Gastroesophageal sphincter (tissue), 4 donors: ENCODE measurements around the gene ARFGEF3. TPM values are rescaled to one million over a fixed set of nuclear protein-coding genes. Genes with fewer than 3 reads are reported as not detected.

ENCODE experiments used
- ATAC-seq: fragments of 150-250 bp; one replicate; pipeline ENCODE4 v1.9.1; 2016; ENCODE audit warnings: mild to moderate bottlenecking, moderate library complexity
- H3K27ac ChIP-seq, 4 donors: fragments of 200-600 bp; sonication (generic) in 3 of 4; 1 replicate in 3 of 4; 2 replicates in 1 of 4; pipeline ENCODE4 v1.5.1; 2016 to 2019
- H3K27me3 ChIP-seq: fragments of 200-600 bp; sonication (generic); one replicate; pipeline ENCODE4 v1.5.1; 2019
- H3K36me3 ChIP-seq, 2 donors: fragments of 200-600 bp; sonication (generic); one replicate each; pipeline ENCODE4 v1.5.1; 2019; ENCODE audit warnings: control low read depth in 1 of 2
- H3K4me1 ChIP-seq, 3 donors: fragments of 200-600 bp; sonication (generic); 1 replicate in 2 of 3; 2 replicates in 1 of 3; pipeline ENCODE4 v1.5.1; 2016 to 2019; ENCODE audit warnings: control low read depth in 2 of 3
- H3K4me3 ChIP-seq, 2 donors: fragments of 200-600 bp; sonication (generic); one replicate each; pipeline ENCODE4 v1.5.1; 2019; ENCODE audit warnings: mild to moderate bottlenecking in 1 of 2, moderate library complexity in 1 of 2
- H3K9me3 ChIP-seq, 3 donors: fragments of 200-600 bp; sonication (generic); one replicate each; pipeline ENCODE4 v1.5.1; 2017 to 2019; ENCODE audit warnings: control low read depth in 2 of 3
- EP300 ChIP-seq: sonication (generic); formaldehyde crosslinking; IDR thresholded peaks from one replicate; pipeline ENCODE4 v1.6.1; 2017; ENCODE audit warnings: antibody characterized with exemption, mild to moderate bottlenecking
- POLR2A ChIP-seq, 2 donors: fragments of 450-650 bp; IDR thresholded peaks; one replicate each; pipeline ENCODE4 v1.6.1; 2017; ENCODE audit warnings: antibody characterized with exemption in 2 of 2, mild to moderate bottlenecking in 2 of 2, moderate library complexity in 1 of 2
- POLR2AphosphoS5 ChIP-seq: sonication (generic); formaldehyde crosslinking; IDR thresholded peaks from one replicate; pipeline ENCODE4 v1.6.1; 2017; ENCODE audit warnings: antibody characterized with exemption
- WGBS, 2 donors: methylation state at CpG; one replicate each; pipeline ENCODE4 v1.1.5; 2018; ENCODE audit warnings: low coverage in 1 of 2; 5-methylcytosine and 5-hydroxymethylcytosine counted together
- total RNA-seq, 4 donors: library from RNA; depleted of rRNA; stranded (reverse); fragments of >200 nt; gene quantifications; one replicate each; pipeline ENCODE4 v1.1.0, GENCODE V29; 2016
- TF ChIP-seq, protein P1 (sequence below), 4 experiments: fragments of 200-600 bp in 2 of 4; fragments of 450-650 bp in 2 of 4; sonication (generic) in 1 of 4; IDR thresholded peaks; one replicate each; pipeline ENCODE4 v1.5.1; 2017 to 2019; ENCODE audit warnings: antibody characterized with exemption in 4 of 4, mild to moderate bottlenecking in 2 of 4, moderate library complexity in 2 of 4

Gene ARFGEF3
- total RNA-seq, 4 donors from 2014 or later: 0.47 to 4.2 (median 1.8) TPM

DNA sequence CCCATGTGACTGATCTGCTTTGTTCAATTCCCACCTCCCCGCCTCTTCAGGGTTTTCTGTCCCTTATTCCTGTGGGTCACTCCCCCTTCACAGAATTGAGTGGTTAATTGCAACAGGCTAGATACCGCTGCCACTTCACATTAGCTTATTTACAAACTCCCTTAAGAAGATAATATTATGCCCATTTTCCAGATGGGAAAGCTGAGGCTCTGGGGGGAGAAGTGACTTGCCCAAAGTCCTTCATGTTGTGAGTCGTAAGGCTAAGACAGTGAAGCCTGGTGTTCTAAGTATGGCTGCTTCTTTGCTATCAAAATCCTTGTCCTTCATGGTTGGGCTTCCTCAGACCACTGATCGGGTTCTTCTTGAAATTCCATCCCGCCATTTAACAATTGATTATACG is 96.5 kb downstream of the ARFGEF3 start:
- Histone ChIP-seq H3K36me3 (no peaks in the 10 kb centered on the region), H3K9me3 (no peaks in the 10 kb centered on the region), H3K27me3 (no peaks in the 10 kb centered on the region), H3K27ac (no peak overlapping the region), H3K4me1 (no peaks in the 10 kb centered on the region), H3K4me3 (no peak overlapping the region)
- TF ChIP-seq POLR2A (IDR thresholded peaks at IDR 0.05) (no peak), EP300 (no peak), POLR2AphosphoS5 (no peak)
- TF ChIP-seq, protein P1, sequence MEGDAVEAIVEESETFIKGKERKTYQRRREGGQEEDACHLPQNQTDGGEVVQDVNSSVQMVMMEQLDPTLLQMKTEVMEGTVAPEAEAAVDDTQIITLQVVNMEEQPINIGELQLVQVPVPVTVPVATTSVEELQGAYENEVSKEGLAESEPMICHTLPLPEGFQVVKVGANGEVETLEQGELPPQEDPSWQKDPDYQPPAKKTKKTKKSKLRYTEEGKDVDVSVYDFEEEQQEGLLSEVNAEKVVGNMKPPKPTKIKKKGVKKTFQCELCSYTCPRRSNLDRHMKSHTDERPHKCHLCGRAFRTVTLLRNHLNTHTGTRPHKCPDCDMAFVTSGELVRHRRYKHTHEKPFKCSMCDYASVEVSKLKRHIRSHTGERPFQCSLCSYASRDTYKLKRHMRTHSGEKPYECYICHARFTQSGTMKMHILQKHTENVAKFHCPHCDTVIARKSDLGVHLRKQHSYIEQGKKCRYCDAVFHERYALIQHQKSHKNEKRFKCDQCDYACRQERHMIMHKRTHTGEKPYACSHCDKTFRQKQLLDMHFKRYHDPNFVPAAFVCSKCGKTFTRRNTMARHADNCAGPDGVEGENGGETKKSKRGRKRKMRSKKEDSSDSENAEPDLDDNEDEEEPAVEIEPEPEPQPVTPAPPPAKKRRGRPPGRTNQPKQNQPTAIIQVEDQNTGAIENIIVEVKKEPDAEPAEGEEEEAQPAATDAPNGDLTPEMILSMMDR (IDR thresholded peaks at IDR 0.05): no peak
- ATAC-seq: no peak
- WGBS, 2 donors: 90 to 100% methylated on average over 2 to 5 of the region's 6 CpGs

DNA sequence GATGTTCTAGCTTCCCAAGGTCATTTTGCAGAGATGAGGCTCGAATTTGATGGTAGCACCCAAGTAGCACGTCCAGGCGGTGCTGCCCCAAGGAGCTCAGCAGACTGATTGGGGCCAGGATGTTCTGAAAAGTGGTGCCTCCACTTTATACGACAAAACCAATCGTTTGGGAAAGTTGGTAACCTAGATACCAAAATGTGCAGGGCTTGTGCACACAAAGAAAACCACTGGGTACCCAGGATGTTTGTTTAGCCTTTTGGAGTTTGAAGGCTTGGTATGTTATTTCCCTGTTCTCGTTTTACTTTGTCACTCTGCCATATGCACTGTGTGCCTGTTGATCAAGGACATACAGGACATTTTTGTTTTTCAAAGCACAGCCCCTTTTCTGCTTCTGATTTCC is 97.3 kb downstream of the ARFGEF3 start:
- ATAC-seq: no peak
- no peak overlapping the region for H3K4me3 ChIP-seq
- H3K27ac ChIP-seq: no peak overlapping the region
- H3K4me1 ChIP-seq: no peaks in the 10 kb centered on the region
- 50% methylated on average over 1 of the region's 6 CpGs; no CpG with 5 or more reads in 1 of the 2 donors for WGBS, 2 donors
- TF ChIP-seq POLR2A (IDR thresholded peaks at IDR 0.05) (no peak), EP300 (no peak), POLR2AphosphoS5 (no peak)
- TF ChIP-seq, protein P1 (IDR thresholded peaks at IDR 0.05): no peak
- H3K36me3 ChIP-seq: no peaks in the 10 kb centered on the region
- H3K27me3 ChIP-seq: no peaks in the 10 kb centered on the region
- no peaks in the 10 kb centered on the region for H3K9me3 ChIP-seq

DNA sequence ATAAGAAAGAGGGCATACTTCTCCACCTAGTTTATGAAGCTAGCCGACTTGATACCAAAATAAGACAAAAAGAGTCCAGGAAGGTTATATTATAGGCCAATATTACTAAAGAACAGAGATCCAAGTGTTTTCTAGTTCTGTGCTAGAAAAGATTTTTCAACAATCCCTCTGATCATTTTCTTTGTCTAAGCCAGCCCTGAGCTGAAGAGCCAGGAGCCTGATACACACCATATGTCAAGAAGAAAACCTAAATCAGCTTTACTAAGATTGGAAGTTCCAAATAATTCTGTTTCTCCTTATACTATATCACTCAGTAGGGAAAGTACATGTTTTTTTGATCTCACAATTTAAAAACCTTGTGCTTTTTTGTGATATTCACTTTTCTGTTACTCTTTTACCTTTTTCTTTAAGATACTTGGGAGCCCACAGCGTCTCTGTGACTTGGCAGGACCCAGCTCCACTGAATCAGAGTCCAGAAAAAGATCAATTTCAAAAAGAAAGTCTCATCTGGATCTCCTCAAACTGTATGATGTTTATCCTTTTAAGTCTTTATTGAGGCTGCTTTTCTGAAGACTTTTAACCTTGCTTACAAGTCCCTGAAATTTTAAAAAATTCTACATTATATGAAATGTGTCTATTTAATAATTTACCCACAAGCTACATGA is 99.5 kb downstream of the ARFGEF3 start:
- no peaks in the 10 kb centered on the region for H3K27me3 ChIP-seq
- ATAC-seq: no peak
- WGBS, 2 donors: 33 to 42% methylated on average over 2 of the region's 2 CpGs

DNA sequence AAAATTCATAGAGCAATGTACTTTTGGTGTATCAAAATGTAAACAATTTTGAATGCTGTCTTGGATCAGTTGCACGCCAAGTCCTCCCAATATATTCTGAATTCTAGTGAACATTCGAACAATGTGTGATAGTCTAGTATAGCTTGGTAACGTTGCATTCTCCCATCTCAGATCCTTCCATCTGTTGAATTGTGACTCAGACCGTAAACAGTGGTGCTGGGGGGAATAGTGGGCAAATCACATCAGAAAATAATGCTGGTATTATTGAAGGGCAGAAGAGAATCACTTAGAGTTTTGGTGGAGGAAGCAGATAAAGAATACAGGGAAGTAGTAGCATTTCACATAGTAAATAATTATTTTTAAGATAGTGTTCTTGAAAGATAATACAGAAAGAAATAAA is 102.2 kb downstream of the ARFGEF3 start:
- Histone ChIP-seq H3K9me3 (no peaks in the 10 kb centered on the region), H3K27ac (no peak overlapping the region), H3K4me1 (no peaks in the 10 kb centered on the region), H3K4me3 (no peak overlapping the region), H3K36me3 (no peaks in the 10 kb centered on the region), H3K27me3 (no peaks in the 10 kb centered on the region)
- WGBS, 2 donors: 79 to 90% methylated on average over 2 to 4 of the region's 4 CpGs
- TF ChIP-seq POLR2A (IDR thresholded peaks at IDR 0.05): no peak
- TF ChIP-seq, protein P1 (IDR thresholded peaks at IDR 0.05): no peak
- no peak for TF ChIP-seq EP300
- TF ChIP-seq POLR2AphosphoS5: no peak
- ATAC-seq: no peak

More for the DNA sequence above, 99.5 kb downstream of the ARFGEF3 start:
- TF ChIP-seq POLR2AphosphoS5 (no peak), POLR2A (IDR thresholded peaks at IDR 0.05) (no peak), EP300 (no peak)
- TF ChIP-seq, protein P1 (IDR thresholded peaks at IDR 0.05): no peak
- Histone ChIP-seq H3K9me3 (no peaks in the 10 kb centered on the region), H3K4me1 (no peaks in the 10 kb centered on the region), H3K4me3 (no peak overlapping the region), H3K27ac (no peak overlapping the region), H3K36me3 (no peaks in the 10 kb centered on the region)

DNA sequence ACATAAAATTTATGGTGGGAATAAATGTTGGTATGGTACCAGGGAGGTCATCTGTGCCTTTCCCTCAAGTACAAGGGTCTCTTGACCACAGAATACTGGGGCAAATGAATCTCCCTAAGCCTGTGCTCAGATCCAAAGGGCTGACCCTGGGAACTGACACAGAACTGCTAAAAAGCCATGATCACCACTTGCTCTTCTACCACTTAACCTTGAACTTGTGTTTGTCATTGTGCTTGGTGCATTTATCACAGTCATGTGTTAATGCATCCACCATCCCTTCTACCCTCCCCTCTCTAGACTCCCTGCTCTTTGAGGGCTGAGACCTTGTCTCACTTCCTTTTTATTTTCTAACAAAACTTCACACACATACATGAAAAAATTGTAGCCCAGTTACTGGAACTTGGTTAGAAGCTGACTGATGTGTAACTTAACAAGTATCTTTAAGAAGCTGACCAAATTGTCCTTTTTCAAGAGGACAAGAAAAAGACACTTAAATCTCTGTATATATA is 102.7 kb downstream of the ARFGEF3 start:
- Histone ChIP-seq H3K36me3 (no peaks in the 10 kb centered on the region), H3K27ac (no peak overlapping the region), H3K4me1 (no peaks in the 10 kb centered on the region), H3K9me3 (no peaks in the 10 kb centered on the region), H3K27me3 (no peaks in the 10 kb centered on the region), H3K4me3 (no peak overlapping the region)
- no peak for ATAC-seq
- no peak for TF ChIP-seq POLR2AphosphoS5
- no peak for TF ChIP-seq EP300
- no peak for TF ChIP-seq POLR2A (IDR thresholded peaks at IDR 0.05)
- TF ChIP-seq, protein P1 (IDR thresholded peaks at IDR 0.05): no peak
